Mesenchymal stem cell (in vitro differentiated cells and primary cell): ENCODE data around the gene GRAMD2A.
A peak's percentile ranks its signal among the peaks of the same experiment; 100 is the strongest.

Experiments used
- DNase-seq: peaks from one replicate; pipeline ENCODE4 v3.0.0-alpha.2; 2013
- H2AFZ ChIP-seq: one replicate; pipeline ENCODE4 v1.6.1; 2013; ENCODE audit warnings: low read depth, mild to moderate bottlenecking, control low read depth, inconsistent platforms, low read length, moderate library complexity
- H2AK5ac ChIP-seq: 2 replicates; pipeline ENCODE4 v1.6.1; 2013; ENCODE audit warnings: low read length, moderate library complexity, mild to moderate bottlenecking, inconsistent platforms; ENCODE audit not compliant: severe bottlenecking
- H2BK120ac ChIP-seq: one replicate; pipeline ENCODE4 v1.6.1; 2013; ENCODE audit warnings: low read depth, mild to moderate bottlenecking, inconsistent platforms, low read length, moderate library complexity
- H2BK12ac ChIP-seq, 2 experiments: one replicate each; pipeline ENCODE4 v1.6.1; 2013; ENCODE audit warnings: inconsistent platforms in 2 of 2, low read length in 2 of 2, mild to moderate bottlenecking in 2 of 2, moderate library complexity in 2 of 2, control low read depth in 1 of 2
- H2BK15ac ChIP-seq: one replicate; pipeline ENCODE4 v1.6.1; 2013; ENCODE audit warnings: mild to moderate bottlenecking, low read depth, inconsistent platforms; ENCODE audit not compliant: poor library complexity, severe bottlenecking
- H2BK5ac ChIP-seq: 2 replicates; pipeline ENCODE4 v1.6.1; 2013; ENCODE audit warnings: low read depth, mild to moderate bottlenecking, low read length, control low read depth, inconsistent platforms; ENCODE audit not compliant: poor library complexity, severe bottlenecking
- H3K14ac ChIP-seq, 2 experiments: one replicate each; pipeline ENCODE4 v1.6.1; 2013; ENCODE audit warnings: inconsistent platforms in 2 of 2, low read length in 2 of 2, control low read depth in 1 of 2, mild to moderate bottlenecking in 1 of 2, moderate library complexity in 1 of 2
- H3K18ac ChIP-seq, 2 experiments: one replicate each; pipeline ENCODE4 v1.6.1; 2013; ENCODE audit warnings: inconsistent platforms in 2 of 2, low read length in 2 of 2, control low read depth in 1 of 2, low read depth in 1 of 2, mild to moderate bottlenecking in 1 of 2
- H3K23ac ChIP-seq, 2 experiments: one replicate each; pipeline ENCODE4 v1.6.1; 2013; ENCODE audit warnings: inconsistent platforms in 2 of 2, low read length in 2 of 2, mild to moderate bottlenecking in 2 of 2, moderate library complexity in 2 of 2, control low read depth in 1 of 2
- H3K27ac ChIP-seq: 2 replicates; pipeline ENCODE4 v1.5.1; 2013; ENCODE audit warnings: mild to moderate bottlenecking, moderate library complexity, low read length, control low read depth, inconsistent platforms; ENCODE audit not compliant: poor library complexity, severe bottlenecking
- H3K27me3 ChIP-seq, 2 experiments: 2 replicates each; pipeline versions ENCODE4 v1.6.1 to v1.7.0; 2013; ENCODE audit warnings: low read length in 2 of 2, mild to moderate bottlenecking in 2 of 2, moderate library complexity in 2 of 2, control low read depth in 1 of 2, inconsistent platforms in 1 of 2; ENCODE audit not compliant: control insufficient read depth in 1 of 2, insufficient read depth in 1 of 2
- H3K36me3 ChIP-seq, 2 experiments: 2 replicates each; pipeline versions ENCODE4 v1.6.1 to v1.7.0; 2013; ENCODE audit warnings: low read length in 2 of 2, control low read depth in 1 of 2, inconsistent platforms in 1 of 2, low read depth in 1 of 2, mild to moderate bottlenecking in 1 of 2; ENCODE audit not compliant: insufficient read depth in 2 of 2, control insufficient read depth in 1 of 2
- H3K4ac ChIP-seq, 2 experiments: one replicate each; pipeline ENCODE4 v1.6.1; 2013; ENCODE audit warnings: inconsistent platforms in 2 of 2, low read length in 2 of 2, mild to moderate bottlenecking in 2 of 2, moderate library complexity in 2 of 2, control low read depth in 1 of 2, low read depth in 1 of 2
- H3K4me1 ChIP-seq: 2 replicates; pipeline ENCODE4 v1.6.1; 2013; ENCODE audit warnings: low read depth, low read length, control low read depth; ENCODE audit not compliant: control insufficient read depth, insufficient read depth
- H3K4me2 ChIP-seq: 2 replicates; pipeline ENCODE4 v1.6.1; 2013; ENCODE audit warnings: low read length, mild to moderate bottlenecking, inconsistent platforms; ENCODE audit not compliant: poor library complexity, severe bottlenecking
- H3K4me3 ChIP-seq, 2 experiments: 2 replicates each; pipeline versions ENCODE4 v1.5.1 to v1.7.0; 2013; ENCODE audit warnings: low read length in 2 of 2, mild to moderate bottlenecking in 2 of 2, control low read depth in 1 of 2, low read depth in 1 of 2; ENCODE audit not compliant: insufficient read depth in 1 of 2
- H3K79me1 ChIP-seq: replicated peaks from 2 replicates; pipeline ENCODE4 v1.6.1; 2013; ENCODE audit warnings: mild to moderate bottlenecking, control low read depth, low read length, inconsistent platforms; ENCODE audit not compliant: poor library complexity, severe bottlenecking
- H3K9ac ChIP-seq: 2 replicates; pipeline ENCODE4 v1.7.0; 2013; ENCODE audit warnings: mild to moderate bottlenecking, low read length, moderate library complexity
- H3K9me3 ChIP-seq: 2 replicates; pipeline ENCODE4 v1.7.0; 2013; ENCODE audit warnings: mild to moderate bottlenecking, low read length; ENCODE audit not compliant: control insufficient read depth
- H4K8ac ChIP-seq: one replicate; pipeline ENCODE4 v1.6.1; 2013; ENCODE audit warnings: inconsistent platforms, mild to moderate bottlenecking, low read length, moderate library complexity
- H4K91ac ChIP-seq: one replicate; pipeline ENCODE4 v1.6.1; 2013; ENCODE audit warnings: mild to moderate bottlenecking, low read length, inconsistent platforms
- WGBS: methylation state at CpG from one replicate; pipeline ENCODE4 v1.1.7; 2013; ENCODE audit warnings: mixed read lengths; 5-methylcytosine and 5-hydroxymethylcytosine counted together

GRAMD2A gene

GRCh38 chr15:72220687-72221086 lies 23.1 kb upstream of the GRAMD2A start:
- H3K4me1 ChIP-seq: peaks cover 30% of the 10 kb centered on the region
- H2AK5ac ChIP-seq: peak overlapping the region; percentile 76
- no peak overlapping the region for H3K4me2 ChIP-seq
- H3K14ac ChIP-seq: no peak overlapping the region
- no peaks in the 10 kb centered on the region for H3K9me3 ChIP-seq
- H3K9ac ChIP-seq: peak overlapping the region; percentile 24
- peak overlapping the region; percentile 72 for H3K27ac ChIP-seq
- H2AFZ ChIP-seq: no peak overlapping the region
- H3K4me3 ChIP-seq: no peak overlapping the region
- no peak overlapping the region for H2BK12ac ChIP-seq
- WGBS: 75% methylated on average over 1 of the region's 1 CpG
- H3K23ac ChIP-seq: no peak overlapping the region
- H2BK5ac ChIP-seq: no peak overlapping the region
- H3K79me1 ChIP-seq: peaks cover 3% of the 10 kb centered on the region
- no peak overlapping the region for H3K4ac ChIP-seq
- H4K91ac ChIP-seq: no peak overlapping the region
- H3K18ac ChIP-seq: no peak overlapping the region
- DNase-seq: no peak
- H3K36me3 ChIP-seq: peaks cover 44 to 91% of the 10 kb centered on the region in 2 experiments
- no peak overlapping the region for H2BK120ac ChIP-seq
- no peak overlapping the region for H4K8ac ChIP-seq
- no peak overlapping the region for H2BK15ac ChIP-seq
- no peaks in the 10 kb centered on the region for H3K27me3 ChIP-seq

DNA sequence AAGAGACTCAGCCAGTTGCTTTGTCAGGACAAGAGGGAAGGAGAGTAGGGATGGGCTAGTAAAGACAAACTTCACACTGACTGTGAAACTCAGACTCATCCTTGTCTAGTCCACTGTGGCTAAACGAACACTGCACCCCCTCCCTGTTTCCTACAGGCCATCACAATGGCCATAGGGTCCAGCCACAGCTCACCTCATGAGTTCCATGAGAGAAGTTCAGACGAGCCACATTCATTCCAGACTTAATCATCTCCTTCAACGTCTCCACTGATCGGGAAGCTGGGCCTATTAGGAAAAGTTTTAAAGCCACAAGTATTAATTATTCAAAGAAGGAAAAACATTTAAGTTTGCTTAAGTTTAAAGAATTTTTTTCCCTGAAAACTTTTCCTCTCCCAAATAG lies 19.6 kb upstream of the GRAMD2A start:
- H3K36me3 ChIP-seq: peaks cover 47 to 97% of the 10 kb centered on the region in 2 experiments
- no peak overlapping the region for H3K4me3 ChIP-seq
- no peaks in the 10 kb centered on the region for H3K9me3 ChIP-seq
- no peak overlapping the region for H2AK5ac ChIP-seq
- WGBS: 65% methylated on average over 2 of the region's 4 CpGs
- no peak overlapping the region for H2AFZ ChIP-seq
- no peaks in the 10 kb centered on the region for H3K27me3 ChIP-seq
- H4K91ac ChIP-seq: no peak overlapping the region
- H4K8ac ChIP-seq: no peak overlapping the region
- H3K4me2 ChIP-seq: no peak overlapping the region
- H3K23ac ChIP-seq: no peak overlapping the region
- DNase-seq: no peak
- no peak overlapping the region for H3K18ac ChIP-seq
- H2BK120ac ChIP-seq: no peak overlapping the region
- H2BK5ac ChIP-seq: no peak overlapping the region
- peaks cover 3% of the 10 kb centered on the region for H3K79me1 ChIP-seq
- no peak overlapping the region for H2BK15ac ChIP-seq
- H3K4me1 ChIP-seq: peaks cover 13% of the 10 kb centered on the region
- no peak overlapping the region for H3K4ac ChIP-seq
- H3K27ac ChIP-seq: peak overlapping the region; percentile 56
- no peak overlapping the region for H3K14ac ChIP-seq
- H3K9ac ChIP-seq: peak overlapping the region; percentile 43
- H2BK12ac ChIP-seq: no peak overlapping the region

DNA sequence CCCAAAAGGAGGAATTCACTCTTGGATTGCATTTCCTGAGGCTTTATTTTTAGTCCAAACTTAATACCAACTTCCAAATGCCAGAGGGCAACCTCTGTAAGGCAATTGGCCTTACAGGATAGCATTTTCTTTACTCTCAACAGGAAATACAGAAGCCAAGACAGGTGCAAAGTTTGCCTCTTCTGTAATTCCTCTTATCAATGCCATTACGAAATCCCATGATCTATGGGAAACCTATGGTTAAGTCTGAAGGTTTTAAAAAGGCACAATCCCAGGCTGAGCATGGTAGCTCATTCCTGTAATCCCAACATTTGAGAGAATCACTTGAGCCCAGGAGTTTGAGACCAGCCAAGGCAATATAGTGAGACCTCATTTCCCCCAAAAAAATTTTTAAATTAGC lies 18.5 kb upstream of the GRAMD2A start:
- DNase-seq: no peak
- Histone ChIP-seq H3K4me1 (peaks cover 11% of the 10 kb centered on the region), H3K4ac (no peak overlapping the region), H3K79me1 (peaks cover 5% of the 10 kb centered on the region), H2BK5ac (no peak overlapping the region), H4K8ac (no peak overlapping the region), H2AFZ (no peak overlapping the region), H2BK15ac (no peak overlapping the region), H3K4me3 (no peak overlapping the region), H2BK12ac (no peak overlapping the region), H4K91ac (no peak overlapping the region), H2AK5ac (no peak overlapping the region), H3K18ac (no peak overlapping the region), H3K27ac (no peak overlapping the region), H3K23ac (no peak overlapping the region), H3K14ac (no peak overlapping the region), H3K27me3 (no peaks in the 10 kb centered on the region), H3K9me3 (no peaks in the 10 kb centered on the region), H2BK120ac (no peak overlapping the region), H3K4me2 (no peak overlapping the region), H3K36me3 (peaks cover 58 to 99% of the 10 kb centered on the region in 2 experiments), H3K9ac (peak overlapping the region; percentile 43)
- WGBS: 100% methylated on average over 1 of the region's 1 CpG

- H3K9me3 ChIP-seq: no peaks in the 10 kb centered on the region
- H3K4me1 ChIP-seq: peaks cover 8% of the 10 kb centered on the region
- H4K8ac ChIP-seq: no peak overlapping the region
- H2BK5ac ChIP-seq: no peak overlapping the region
- H3K18ac ChIP-seq: no peak overlapping the region
- H2AK5ac ChIP-seq: no peak overlapping the region
- no peak overlapping the region for H2BK12ac ChIP-seq
- DNase-seq: no peak
- H2BK120ac ChIP-seq: no peak overlapping the region
- no peaks in the 10 kb centered on the region for H3K27me3 ChIP-seq
- H3K4ac ChIP-seq: no peak overlapping the region
- no peak overlapping the region for H3K23ac ChIP-seq
- H3K27ac ChIP-seq: no peak overlapping the region
- H3K14ac ChIP-seq: no peak overlapping the region
- peaks cover 79 to 98% of the 10 kb centered on the region in 2 experiments for H3K36me3 ChIP-seq
- H2BK15ac ChIP-seq: no peak overlapping the region
- H2AFZ ChIP-seq: no peak overlapping the region
- no peak overlapping the region for H4K91ac ChIP-seq
- H3K4me3 ChIP-seq: no peak overlapping the region
- H3K4me2 ChIP-seq: no peak overlapping the region
- no peak overlapping the region for H3K9ac ChIP-seq
- H3K79me1 ChIP-seq: peaks cover 8% of the 10 kb centered on the region
Measured at GRCh38 chr15:72207558-72208085, 10.0 kb upstream of the GRAMD2A start.
